GM10266 (cell line): Measurements from ENCODE around the gene SLC26A1.

Experiments
- DNase-seq: peaks from one replicate; pipeline ENCODE4 v3.0.0; 2012; ENCODE audit errors: extremely low spot score
- CTCF ChIP-seq: IDR thresholded peaks from 2 replicates; pipeline ENCODE4 v1.5.1; 2012; ENCODE audit warnings: mild to moderate bottlenecking, low read depth; ENCODE audit not compliant: control insufficient read depth, insufficient read depth; ENCODE audit errors: missing control alignments

The SLC26A1 gene

GRCh38 chr4:1017211-1017610 lies 24.0 kb upstream of the SLC26A1 start:
- DNase-seq = no peak
- TF ChIP-seq CTCF = no peak

- TF ChIP-seq CTCF = no peak
- DNase-seq = no peak
Observed at GRCh38 chr4:1015746-1016145, 22.5 kb upstream of the SLC26A1 start.

- no peak for DNase-seq
- peak; percentile 4 for TF ChIP-seq CTCF
Observed at GRCh38 chr4:1015179-1015578, 22.0 kb upstream of the SLC26A1 start.

- TF ChIP-seq CTCF = no peak
- no peak for DNase-seq
Observed at GRCh38 chr4:1014291-1015167, 21.3 kb upstream of the SLC26A1 start.

GRCh38 chr4:1013225-1014073 lies 20.2 kb upstream of the SLC26A1 start:
- TF ChIP-seq CTCF = no peak
- DNase-seq = no peak

- TF ChIP-seq CTCF = no peak
- DNase-seq = peak; percentile 65
Observed at GRCh38 chr4:1012034-1012739, 19.0 kb upstream of the SLC26A1 start.
